NCI-H2081 treated with DMSO at 0.1 percent for 48 hours (cell line): ENCODE data around the gene SURF1.
"Not testable (repeated sequence)": the region's sequence is repeated elsewhere in the genome, so short reads cannot be mapped to it uniquely, and the experiment has no call there.

Experiments
- DNase-seq: peaks from one replicate; lab custom pipeline; 2025; lab: John Stamatoyannopoulos, UW

SURF1 gene

DNA sequence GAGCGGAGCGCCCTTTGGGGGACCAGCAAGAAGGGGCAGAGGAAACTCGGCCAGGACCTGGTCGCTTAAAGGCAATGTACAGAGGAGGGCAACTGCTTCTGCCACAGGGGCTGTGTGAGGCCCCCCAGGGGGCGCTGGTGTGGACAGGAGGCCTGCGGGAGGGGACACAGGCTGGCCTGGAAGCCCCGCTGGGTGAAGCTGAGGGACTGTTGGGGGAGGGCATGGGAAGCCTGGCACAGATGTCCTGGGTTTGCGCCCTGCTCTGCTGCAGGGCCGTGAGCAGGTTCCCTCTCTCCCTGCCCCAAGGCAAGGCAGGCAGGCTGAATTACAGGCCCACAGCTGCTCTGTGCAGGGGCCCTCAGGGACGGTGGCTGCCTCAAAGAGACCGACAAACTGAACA, 13.7 kb downstream of the SURF1 start:
- no peak for DNase-seq

DNA sequence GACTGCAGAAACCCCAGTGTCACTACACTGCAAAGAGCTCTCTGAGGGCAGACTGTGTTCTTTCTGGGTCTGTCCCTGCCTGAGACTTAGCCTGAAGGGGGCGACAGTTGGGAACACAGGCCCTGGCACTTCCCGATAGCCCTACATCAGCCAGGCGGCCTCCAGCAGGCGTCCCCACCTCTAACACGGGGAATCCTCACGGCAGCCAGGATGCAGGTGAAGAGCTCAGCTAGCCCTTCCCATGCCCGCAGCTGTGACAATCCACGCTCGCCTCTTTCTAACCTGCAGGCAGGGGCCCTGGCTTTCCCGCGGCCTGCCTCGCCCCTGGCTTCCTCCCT, 14.2 kb downstream of the SURF1 start:
- no peak for DNase-seq

DNA sequence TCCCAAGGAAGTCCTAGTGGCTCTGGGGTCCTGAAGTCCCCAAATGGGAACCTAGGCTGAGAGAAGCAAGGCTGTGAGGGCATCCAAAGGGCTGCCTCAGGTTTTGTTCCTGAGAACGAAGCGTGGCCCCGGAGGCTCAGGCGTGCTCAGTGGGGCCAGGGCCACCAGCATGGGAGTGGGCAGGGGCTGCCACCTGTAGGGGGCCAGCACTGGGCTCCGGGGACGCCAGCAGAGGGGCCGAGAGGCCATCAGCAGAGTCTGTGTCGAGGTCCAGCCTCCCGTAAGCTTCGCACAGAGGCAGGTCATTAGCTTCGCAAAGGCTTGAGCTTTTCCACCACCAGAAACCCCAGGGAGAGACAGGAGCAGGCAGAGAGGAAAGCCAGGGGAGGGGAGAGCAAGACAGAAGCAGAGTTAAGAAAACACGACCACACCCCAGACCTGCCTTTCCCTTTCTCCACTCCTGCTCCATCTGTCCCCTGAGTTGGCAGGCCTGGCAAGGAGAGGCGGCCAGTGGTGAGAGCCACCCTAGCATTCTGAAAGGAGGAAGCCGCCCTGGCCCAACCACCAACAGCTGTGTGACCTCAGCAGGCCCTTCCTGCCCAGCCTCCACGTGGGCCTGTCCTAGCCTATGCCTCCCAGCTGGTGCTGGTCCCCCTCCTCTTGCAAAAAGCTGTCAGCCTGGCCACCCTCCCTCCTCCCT, 14.8 kb downstream of the SURF1 start:
- DNase-seq = no peak

DNA sequence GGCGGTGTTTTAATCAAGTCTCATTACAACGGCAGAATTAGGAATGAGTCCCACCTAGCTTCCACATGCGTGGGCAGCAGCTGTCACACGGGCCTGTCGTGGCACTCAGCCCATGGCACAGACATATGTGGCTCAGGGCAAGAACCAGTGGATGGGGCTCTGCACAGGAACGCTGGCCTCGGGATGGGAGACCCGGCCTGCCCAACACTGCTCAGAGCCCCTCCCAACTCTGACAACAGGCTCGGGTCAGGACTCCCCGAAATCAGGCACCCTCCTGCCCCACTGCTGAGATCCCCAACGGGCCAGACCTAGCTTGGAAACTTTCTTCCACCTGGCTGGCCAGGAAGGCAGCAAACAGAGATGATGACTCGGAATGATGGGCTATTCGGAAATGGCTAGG, 15.4 kb downstream of the SURF1 start:
- no peak for DNase-seq

DNA sequence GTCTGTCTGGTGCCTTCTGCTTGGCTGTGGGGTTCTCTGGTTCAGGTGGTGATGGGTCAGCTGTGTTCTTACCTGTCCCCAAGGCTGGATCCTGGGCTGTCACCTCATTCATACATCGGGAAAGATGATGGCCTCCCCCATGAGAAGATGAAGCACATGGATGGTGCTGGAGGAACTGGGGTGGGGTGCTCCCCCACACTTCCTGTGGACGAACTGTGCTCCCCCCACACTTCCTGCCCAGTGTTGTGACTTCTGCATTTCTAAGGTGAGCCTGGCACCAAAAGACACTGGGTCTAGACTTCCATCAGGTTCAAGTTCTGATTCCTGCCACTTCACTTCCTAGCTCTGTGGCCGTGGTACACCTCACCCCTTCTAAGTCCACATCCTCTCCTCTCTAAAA, 16.0 kb downstream of the SURF1 start:
- no peak for DNase-seq

DNA sequence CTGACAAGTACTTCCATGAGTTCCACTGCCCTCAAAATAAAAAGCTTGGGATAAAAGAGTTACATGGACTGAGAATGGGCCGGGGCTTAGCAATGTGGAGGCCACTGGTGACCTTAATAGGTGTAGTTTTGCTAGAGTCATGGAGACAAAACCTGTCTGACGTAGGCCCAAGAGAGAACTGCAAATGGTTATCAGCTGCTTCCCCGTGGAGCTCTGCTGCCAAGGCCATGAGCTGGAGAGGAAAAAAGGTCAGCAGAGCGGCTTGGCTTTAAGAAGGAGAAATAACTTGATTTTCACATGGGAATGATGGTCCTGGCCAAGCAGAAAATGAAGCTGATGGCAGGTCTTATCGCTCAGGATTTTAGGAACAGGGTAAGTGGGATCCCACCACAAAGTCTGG, 16.6 kb downstream of the SURF1 start:
- DNase-seq = no peak

DNA sequence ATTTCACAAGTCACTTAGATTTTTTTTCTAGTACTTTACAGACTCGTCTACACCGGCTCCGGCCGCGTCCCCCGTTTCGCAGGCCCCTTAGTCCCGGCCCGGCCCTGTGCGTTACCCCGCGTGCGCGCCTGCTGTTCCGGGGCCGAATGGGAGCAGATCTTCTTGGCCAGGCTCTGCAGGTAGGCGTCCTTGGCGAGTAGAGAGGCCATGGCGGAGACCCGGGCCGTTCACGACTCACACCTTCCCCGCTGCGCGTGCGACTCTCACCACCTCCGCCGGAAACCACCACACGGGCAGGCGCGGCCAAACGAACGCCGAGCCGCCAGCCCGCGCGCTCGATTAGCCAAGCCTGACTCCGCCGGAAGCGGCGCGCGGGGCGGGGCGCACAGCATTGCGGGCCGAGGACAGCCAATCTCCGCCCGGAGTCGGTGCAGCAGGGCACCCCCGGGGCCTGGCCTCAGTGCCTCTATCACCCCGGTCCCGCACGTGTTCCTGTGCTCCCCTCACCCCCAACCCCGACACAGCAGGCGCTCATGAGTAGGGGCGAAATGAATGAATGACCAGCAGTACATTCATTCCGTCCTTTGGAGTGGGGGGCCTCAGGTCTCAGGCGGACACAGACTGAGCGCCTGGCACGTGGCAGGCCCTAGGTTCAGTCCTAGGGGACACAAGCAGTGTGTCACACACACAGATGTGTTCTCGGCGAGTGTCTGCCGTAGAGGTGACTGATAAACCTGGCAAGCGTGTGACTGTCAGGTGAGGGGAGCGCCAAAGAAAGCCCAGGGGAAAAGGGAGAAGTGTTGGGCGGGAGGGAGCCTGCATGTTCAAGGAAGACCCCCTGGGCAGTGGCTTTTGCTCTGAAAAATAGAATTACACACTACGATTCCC, 20.1 kb downstream of the SURF1 start, which contains the start of gene SURF6:
TSS of gene SURF6 (minus strand) at position 265 of the 888 bp plus-strand sequence. CDS start at position 209, 56 bp downstream.
- DNase-seq = peak; percentile 74

DNA sequence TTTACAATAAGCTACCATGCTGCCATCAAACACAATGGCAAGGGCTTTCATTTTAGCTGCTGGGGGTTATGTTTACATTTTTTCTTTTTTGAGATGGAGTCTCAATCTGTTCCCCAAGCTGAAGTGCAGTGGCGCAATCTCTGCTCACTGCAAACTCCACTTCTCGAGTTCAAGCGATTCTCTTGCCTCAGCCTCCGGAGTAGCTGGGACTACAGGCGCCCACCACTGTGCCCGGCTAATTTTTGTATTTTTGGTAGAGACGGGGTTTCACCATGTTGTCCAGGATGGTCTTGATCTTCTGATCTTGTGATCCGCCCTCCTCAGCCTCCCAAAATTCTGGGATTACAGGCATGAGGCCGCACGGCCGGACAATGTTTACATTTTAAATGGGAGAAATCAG, 21.4 kb downstream of the SURF1 start:
- DNase-seq = not testable (repeated sequence)

DNA sequence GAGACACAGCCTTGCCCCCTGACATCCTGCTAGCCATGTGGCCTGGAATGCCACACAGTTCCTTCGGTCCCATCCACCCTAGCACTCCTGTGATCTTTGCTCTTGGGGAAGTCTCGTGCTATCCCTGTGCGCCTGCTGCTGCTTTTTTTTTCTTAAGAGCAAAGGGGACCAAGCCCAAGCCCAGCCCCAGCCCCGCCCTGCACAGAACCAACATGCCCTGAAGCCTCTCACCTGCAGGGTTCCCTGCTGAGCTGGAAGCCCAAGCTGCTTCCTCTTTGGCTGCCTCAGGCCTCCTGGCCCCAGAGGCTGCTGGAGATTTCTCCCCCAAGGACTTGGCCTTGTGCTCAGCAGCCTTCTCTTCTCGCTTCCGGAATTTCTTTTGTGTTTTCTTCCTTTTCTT, 22.1 kb downstream of the SURF1 start:
- no peak for DNase-seq

DNA sequence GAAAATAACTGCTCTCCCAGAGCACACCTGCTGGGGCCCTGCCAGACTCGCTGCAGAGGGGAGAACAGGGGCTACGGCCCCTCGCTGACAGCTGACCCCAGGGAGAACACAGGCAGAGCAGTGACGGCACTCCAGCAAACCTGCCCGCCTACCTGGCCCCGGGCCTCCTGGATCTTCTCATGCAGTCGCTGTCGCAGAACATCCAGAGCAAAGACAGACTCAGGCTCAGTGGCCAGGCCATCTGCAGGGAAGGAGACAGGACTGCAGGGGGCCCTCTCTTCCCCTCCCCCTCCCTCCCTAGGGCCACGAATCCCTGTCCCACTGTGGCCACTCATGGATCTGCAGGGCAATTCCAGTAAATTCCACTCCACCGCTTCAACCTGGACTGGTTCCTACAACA, 22.7 kb downstream of the SURF1 start:
- DNase-seq = no peak

DNA sequence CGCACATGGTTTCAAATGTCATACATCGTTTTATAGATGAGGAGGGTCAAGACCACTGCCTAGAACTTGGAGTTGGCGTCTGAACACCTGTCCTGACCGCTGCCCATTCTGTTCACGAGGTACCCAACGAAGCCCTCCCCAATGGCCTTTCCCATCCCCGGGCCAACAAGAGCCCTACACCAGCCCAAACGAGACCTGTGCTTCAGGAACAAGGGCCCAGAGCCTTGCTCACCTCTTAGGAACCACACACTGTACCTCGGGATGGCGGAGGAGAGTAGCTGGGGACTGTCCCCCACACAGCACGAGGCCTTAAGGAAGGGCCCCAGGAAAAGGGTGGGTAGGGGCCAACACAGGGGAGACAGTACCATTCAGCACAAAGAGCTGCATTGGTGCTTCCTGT, 23.3 kb downstream of the SURF1 start:
- DNase-seq = no peak

DNA sequence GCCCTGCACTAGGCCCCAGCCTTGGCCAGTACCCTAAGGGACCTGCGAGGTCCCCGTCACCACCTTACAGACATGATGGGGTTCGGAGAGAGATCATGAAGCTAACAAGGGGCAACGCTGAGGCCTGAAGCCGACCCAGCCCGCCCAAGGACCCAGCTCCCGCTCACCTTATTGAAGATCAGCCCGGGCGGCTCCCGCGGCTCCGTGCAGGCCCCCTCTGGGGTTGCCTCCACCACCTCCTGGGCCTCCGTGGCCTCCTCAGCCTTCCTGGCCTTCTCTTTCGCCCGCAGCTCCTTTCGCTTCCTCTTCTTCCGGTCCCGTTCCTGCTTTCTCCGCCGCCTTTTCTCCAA, 23.9 kb downstream of the SURF1 start:
- DNase-seq = no peak

DNA sequence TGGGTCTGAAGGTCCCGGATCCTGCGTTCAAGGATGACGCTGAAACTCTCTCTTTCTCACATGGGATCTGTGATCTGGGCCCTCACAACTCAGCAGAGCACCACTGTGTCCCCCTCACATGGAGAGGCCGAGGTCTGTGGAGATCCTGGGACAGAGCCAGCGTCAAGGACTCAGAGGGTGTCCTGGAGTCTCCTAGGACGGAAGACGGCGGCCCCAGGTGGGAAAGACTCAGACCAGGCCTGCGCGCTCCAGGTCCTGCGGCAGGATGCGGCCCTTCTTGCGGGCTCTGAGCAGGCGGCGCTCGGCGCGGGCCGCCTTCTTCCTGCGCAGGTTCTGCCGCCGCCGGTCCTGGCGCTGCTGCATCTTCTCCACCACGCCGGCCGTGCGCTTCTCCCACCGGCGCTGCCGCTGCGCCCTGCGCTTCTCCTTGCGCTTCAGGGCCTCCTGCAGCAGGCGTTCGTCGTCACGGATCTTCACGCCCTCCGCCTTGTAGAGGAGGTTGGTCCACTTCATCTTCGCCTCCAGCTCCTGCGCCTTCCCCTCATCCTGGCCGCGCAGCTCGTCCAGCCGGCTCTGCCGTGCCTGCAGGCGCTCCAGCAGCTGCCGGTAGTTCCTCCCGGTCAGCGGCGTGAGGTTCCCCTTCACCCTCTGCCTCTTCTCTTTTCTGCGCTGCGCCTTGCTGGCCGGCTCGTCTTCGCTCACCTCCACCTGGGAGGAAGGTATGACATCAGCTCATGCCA, 24.5 kb downstream of the SURF1 start:
- no peak for DNase-seq

DNA sequence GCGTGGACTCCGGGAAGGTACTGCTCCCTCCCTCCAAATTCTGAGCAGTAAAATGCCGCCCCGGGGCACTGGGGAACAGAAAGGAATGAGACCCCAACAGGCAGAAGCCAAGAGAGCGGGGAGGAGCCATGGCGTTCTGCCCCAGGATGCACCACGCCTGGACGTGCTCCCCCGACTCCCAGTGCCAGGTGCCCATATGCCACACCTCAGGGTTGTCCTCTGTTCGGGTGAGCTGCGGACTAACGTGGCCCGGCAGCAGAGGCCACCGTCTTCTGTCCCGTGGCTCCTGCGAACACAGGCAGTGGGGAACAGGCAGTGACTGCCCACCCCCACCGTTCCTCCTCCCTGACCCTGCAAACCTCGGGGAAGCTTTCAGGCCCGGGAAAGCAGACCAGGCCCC, 25.1 kb downstream of the SURF1 start:
- no peak for DNase-seq

DNA sequence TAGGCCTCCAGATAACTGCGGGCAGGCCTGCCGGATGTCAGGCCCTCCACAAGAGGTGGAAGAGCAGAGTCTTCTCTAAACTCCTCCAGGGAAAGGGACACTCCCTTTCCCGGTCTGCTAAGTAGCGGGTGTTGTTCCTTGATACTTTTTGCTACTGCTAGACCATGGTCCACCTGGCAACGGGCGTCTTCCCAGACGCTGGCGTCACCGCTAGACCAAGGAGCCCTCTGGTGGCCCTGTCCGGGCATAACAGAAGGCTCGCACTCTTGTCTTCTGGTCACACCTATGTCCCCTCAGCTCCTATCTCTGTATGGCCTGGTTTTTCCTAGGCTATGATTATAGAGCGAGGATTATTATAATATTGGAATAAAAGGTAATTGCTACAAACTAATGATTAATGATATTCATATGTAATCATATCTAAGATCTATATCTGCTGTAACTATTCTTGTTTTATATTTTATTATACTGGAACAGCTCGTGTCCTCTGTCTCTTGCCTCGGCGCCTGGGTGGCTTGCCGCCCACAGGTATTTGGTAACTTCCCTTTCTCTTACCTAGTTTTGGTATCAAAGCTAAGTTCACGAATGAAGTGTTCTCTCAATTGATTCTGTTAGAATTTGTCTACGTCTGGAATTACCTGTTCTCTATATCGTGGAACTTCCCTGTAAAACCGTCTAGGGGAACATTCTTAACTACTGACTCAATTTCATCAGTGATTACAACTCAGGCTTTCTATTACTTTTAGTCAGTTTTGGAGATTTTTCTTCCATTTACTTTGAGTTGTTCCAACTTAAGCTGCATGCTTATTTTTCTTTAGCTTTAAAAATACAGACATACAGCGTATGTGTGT, 26.8 kb downstream of the SURF1 start:
- DNase-seq = not testable (repeated sequence)

DNA sequence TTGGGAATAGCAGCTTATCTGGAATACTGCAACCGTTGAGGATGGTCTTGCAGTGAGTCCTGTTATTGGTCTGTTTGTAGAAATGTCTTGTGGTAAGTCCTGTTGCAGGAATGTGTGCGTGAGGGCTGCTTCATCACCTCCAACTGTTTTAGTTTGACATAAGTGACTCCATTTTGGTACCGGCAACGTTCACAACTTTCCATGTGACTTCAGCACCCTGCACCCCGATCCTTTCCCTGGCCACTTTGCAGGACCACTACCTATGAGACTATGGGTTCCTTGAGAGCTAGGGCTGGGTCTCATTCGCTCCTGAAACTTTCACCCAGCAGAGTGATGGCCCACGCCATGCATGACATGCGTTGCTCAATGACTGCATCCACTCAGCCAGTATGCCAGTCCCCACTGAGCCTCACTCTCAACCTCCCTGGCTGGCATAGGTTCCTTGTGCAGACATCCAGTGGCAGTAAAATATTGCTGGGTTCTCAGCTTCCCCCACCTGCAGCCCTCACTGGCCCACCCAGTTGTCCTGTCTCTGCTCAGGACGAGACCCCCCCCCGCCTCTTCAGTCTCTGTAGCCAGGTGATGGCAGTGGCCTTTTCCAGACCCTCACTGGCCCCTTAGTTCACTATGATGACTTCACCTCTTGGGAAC, 28.3 kb downstream of the SURF1 start:
- DNase-seq = no peak

DNA sequence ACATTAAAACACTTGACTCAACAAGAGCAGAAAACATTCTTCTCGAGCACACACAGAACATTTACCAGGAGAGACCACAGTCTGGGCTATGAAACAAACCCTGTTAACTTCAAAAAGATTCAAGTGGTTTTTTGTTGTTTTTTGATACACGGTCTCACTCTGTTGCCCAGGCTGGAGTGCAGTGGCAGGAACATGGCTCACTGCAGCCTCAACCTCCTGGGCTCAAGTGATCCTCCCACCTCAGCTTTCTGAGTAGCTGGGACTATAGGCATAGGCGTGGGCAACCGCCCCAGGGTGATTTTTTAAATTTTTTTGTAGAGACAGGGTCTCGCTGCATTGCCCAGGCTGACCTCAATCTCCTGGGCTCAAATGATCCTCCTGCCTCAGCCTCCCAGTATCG, 29.3 kb downstream of the SURF1 start:
- DNase-seq = not testable (repeated sequence)

DNA sequence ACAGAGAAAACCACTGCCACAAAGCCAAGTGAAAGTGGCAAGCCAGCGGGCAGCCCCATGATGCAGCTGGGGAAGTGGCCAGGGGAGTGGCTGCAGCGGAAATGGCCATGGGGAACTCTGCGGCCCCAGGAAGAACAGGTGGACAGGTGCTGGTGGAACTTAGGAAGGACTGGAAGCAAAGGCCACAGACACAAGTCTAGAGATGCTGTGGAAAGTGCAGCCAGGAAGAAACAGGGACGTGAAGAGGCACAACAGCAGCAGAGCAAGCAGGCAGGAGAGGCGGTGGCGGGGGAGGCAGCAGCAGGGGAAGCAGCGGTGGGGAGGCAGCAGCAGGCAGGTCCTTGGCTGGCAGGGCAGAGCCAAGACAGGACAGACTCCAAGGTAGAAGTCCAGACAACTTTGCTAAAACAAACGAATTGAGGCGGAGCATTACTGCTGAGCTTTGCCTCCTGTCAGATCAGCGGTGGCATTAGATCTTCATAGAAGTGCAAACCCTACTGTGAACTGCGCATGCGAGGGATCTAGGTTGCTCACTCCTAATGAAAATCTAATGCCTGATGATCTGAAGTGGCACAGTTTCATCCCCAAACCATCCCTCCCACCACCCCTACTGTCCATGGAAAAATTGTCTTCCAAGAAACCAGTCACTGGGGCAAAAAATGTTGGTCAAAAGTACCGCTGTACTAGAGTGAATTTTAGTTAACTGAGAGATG, 32.1 kb downstream of the SURF1 start:
- DNase-seq = no peak

DNA sequence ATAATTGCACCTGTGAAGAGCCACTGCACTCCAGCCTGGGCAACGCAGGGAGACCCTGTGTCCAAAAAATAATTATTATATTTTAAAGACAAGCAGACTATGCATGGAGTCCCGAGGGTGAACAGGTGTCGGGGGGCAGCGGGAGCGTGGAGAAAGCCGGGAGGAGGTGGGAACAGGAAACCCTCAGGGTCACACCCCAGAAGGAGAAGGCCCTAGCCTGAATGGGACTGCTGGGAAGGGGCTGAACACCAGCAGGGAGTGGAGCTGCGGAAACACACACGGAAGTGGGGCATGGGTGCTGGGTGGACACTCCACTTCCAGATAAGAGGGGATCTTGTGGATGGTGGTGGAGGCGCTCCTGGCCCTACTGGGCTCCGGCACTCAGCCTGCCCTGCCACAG, 33.1 kb downstream of the SURF1 start:
- DNase-seq = no peak

DNA sequence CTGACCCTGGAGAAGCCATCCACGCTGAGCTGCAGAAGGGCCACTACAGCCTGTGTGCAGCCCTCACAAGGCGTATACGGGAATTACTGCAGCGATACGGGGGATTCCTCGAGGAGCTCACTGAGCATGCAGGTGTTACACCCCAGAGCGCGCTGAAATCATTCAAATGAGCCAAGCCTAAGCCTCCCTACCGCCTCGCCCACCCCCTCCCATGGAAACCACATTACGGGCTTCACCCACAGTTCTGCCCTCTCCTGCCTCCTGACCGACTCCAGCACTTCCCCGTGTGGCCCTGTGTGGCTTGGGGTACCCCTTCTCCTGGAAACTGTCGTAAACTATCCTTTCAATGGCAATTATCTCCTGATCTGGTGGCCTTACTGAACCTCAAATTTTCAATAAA, 33.6 kb downstream of the SURF1 start:
- no peak for DNase-seq

DNA sequence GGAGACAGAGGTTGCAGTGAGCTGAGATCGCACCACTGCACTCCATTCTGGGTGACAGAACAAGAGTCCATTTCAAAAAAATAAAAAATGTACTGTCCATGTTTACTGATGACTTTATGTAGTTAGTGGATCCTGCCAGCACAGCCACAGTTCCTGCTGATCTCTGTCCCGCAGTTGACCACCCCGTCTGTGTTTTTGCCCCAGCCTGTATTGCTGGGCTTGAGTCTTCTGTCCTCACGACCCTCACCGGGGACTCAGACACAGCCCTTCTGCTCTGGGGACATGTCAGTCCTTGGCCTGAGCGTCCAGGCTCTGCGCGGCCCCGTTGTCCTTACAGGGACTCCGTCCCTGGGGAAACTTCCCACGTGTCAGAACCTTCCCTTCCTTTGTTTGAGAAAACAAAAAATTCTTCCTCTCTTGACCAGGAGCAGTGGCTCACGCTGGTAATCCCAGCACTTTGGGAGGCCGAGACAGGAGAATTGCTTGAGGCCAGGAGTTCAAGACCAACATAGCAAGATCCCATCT, 34.8 kb downstream of the SURF1 start:
- DNase-seq = no peak
